HepG2 (cell line): ENCODE measurements around the gene SIGLEC7. TPM values are rescaled to one million over a fixed set of nuclear protein-coding genes. Genes with fewer than 3 reads are reported as not detected.

Experiments
- ATAC-seq: fragments of 200-7000 bp; cut with Tn5 transposase; 3 replicates; pipeline ENCODE4 v1.9.1; 2020; ENCODE audit warnings: mild to moderate bottlenecking, moderate library complexity
- BruUV-seq: library from RNA; stranded (reverse); fragments of 400-500 nt; replicated peaks from 2 replicates; lab custom pipeline; 2021; lab: Mats Ljungman, UMichigan
- CTCF ChIA-PET: fragments of 300-600 bp; formaldehyde crosslinking; extraction: SDS; loops from one replicate; lab custom pipeline; 2021; ENCODE audit warnings: low total read pairs, inconsistent platforms, low intra/inter-chr PET ratio; lab: Yijun Ruan, JAX
- POLR2A ChIA-PET: fragments of 350-600 bp; sonication (Branson Sonifier 250); formaldehyde crosslinking; loops from one replicate; lab custom pipeline; 2020; ENCODE audit warnings: antibody characterized with exemption, inconsistent platforms; lab: Yijun Ruan, JAX
- DNase-seq: peaks from one replicate; pipeline ENCODE4 v3.0.0-alpha.2; 2015; ENCODE audit warnings: low spot score
- FAIRE-seq: peaks from 3 replicates; lab custom pipeline; 2011; peaks lifted over from hg19 to GRCh38; lab: Jason Lieb, UNC
- H2AFZ ChIP-seq: one replicate; pipeline ENCODE4 v1.6.1; 2011; ENCODE audit warnings: low read length, inconsistent platforms
- H3K27ac ChIP-seq: fragments of 300-600 bp; 3 replicates; pipeline ENCODE4 v1.8.0; 2011; ENCODE audit warnings: mixed run types, mild to moderate bottlenecking, mixed read lengths, low read length, inconsistent platforms; ENCODE audit not compliant: insufficient read depth; ENCODE audit errors: extremely low read length
- H3K27me3 ChIP-seq, 2 experiments: fragments of 200-600 bp in 1 of 2; 2 replicates in 1 of 2; 3 replicates in 1 of 2; pipeline versions ENCODE4 v1.6.0 to v1.8.0; 2011; ENCODE audit warnings: low read length in 2 of 2, mild to moderate bottlenecking in 2 of 2, moderate library complexity in 2 of 2, inconsistent platforms in 1 of 2; ENCODE audit not compliant: insufficient read depth in 2 of 2, control insufficient read depth in 1 of 2
- H3K36me3 ChIP-seq, 2 experiments: fragments of 200-600 bp in 1 of 2; replicated peaks in 1 of 2; 2 replicates in 1 of 2; 3 replicates in 1 of 2; pipeline versions ENCODE4 v1.5.1 to v1.8.0; 2011; ENCODE audit warnings: low read length in 2 of 2, inconsistent platforms in 1 of 2; ENCODE audit not compliant: insufficient read depth in 2 of 2, control insufficient read depth in 1 of 2
- H3K4me1 ChIP-seq: 2 replicates; pipeline ENCODE4 v1.5.1; 2012; ENCODE audit warnings: low read length, inconsistent platforms; ENCODE audit not compliant: insufficient read depth
- H3K4me2 ChIP-seq: 2 replicates; pipeline ENCODE4 v1.6.0; 2011; ENCODE audit warnings: low read depth, low read length, inconsistent platforms
- H3K4me3 ChIP-seq, 3 experiments: fragments of 200-600 bp in 1 of 3; sonication (generic), shearing (Covaris generic) in 1 of 3; replicated peaks in 1 of 3; 2 replicates each; pipeline ENCODE4 v1.5.1; 2011 to 2016; ENCODE audit warnings: low read length in 3 of 3, inconsistent platforms in 2 of 3, low read depth in 2 of 3, mild to moderate bottlenecking in 2 of 3, control low read depth in 1 of 3, mixed read lengths in 1 of 3; ENCODE audit not compliant: insufficient read depth in 1 of 3
- H3K79me2 ChIP-seq: one replicate; pipeline ENCODE4 v1.6.1; 2011; ENCODE audit warnings: low read length, inconsistent platforms; ENCODE audit not compliant: insufficient read depth
- H3K9ac ChIP-seq: 2 replicates; pipeline ENCODE4 v1.6.0; 2011; ENCODE audit warnings: mild to moderate bottlenecking, low read depth, low read length, inconsistent platforms; ENCODE audit not compliant: insufficient read depth
- H3K9me3 ChIP-seq: 2 replicates; pipeline ENCODE4 v1.5.1; 2012; ENCODE audit warnings: mild to moderate bottlenecking, low read length
- H4K20me1 ChIP-seq: 2 replicates; pipeline ENCODE4 v1.6.0; 2011; ENCODE audit warnings: inconsistent platforms, mild to moderate bottlenecking, low read length, moderate library complexity; ENCODE audit not compliant: insufficient read depth
- CC2D1A ChIP-seq: sonication (generic); formaldehyde crosslinking; IDR thresholded peaks from 2 replicates; pipeline ENCODE4 v1.8.1; 2023; ENCODE audit warnings: mild to moderate bottlenecking, missing genetic modification reagents
- CCDC6 ChIP-seq: sonication (generic); formaldehyde crosslinking; IDR thresholded peaks from 2 replicates; pipeline ENCODE4 v1.8.1; 2022; ENCODE audit warnings: mild to moderate bottlenecking, missing genetic modification reagents, moderate library complexity
- CREB1 ChIP-seq, 2 experiments: fragments of 450-650 bp in 1 of 2; IDR thresholded peaks; 2 replicates each; pipeline ENCODE4 v1.6.1; 2016 to 2017; ENCODE audit warnings: control low read depth in 1 of 2, mild to moderate bottlenecking in 1 of 2, missing compliant biosample characterization in 1 of 2, missing genetic modification characterization in 1 of 2
- FOXP1 ChIP-seq, 2 experiments: fragments of 450-650 bp in 1 of 2; IDR thresholded peaks; 2 replicates each; pipeline ENCODE4 v1.6.1; 2017 to 2018; ENCODE audit warnings: antibody characterized with exemption in 1 of 2
- MAFG ChIP-seq: sonication (generic); formaldehyde crosslinking; IDR thresholded peaks from 2 replicates; pipeline ENCODE4 v1.5.1; 2020; ENCODE audit warnings: mild to moderate bottlenecking, missing genetic modification reagents
- MYC ChIP-seq: sonication (generic); formaldehyde crosslinking; IDR thresholded peaks from 2 replicates; pipeline ENCODE4 v1.9.0; 2021; ENCODE audit warnings: missing genetic modification reagents, borderline replicate concordance
- STAG1 ChIP-seq: sonication (generic); formaldehyde crosslinking; IDR thresholded peaks from 2 replicates; pipeline ENCODE4 v1.4.0; 2020; ENCODE audit warnings: missing genetic modification reagents
- TBX2 ChIP-seq: sonication (generic); formaldehyde crosslinking; IDR thresholded peaks from 2 replicates; pipeline ENCODE4 v1.5.0; 2020; ENCODE audit warnings: missing genetic modification reagents, mild to moderate bottlenecking, borderline replicate concordance
- ZNF674 ChIP-seq: sonication (generic); formaldehyde crosslinking; IDR thresholded peaks from 2 replicates; pipeline ENCODE4 v1.5.0; 2020; ENCODE audit warnings: low read depth, mild to moderate bottlenecking, missing genetic modification reagents
- ZNF746 ChIP-seq: sonication (generic); formaldehyde crosslinking; IDR thresholded peaks from 2 replicates; pipeline ENCODE4 v1.8.0; 2022; ENCODE audit warnings: mild to moderate bottlenecking, missing genetic modification reagents
- ZNF766 ChIP-seq: sonication (generic); formaldehyde crosslinking; IDR thresholded peaks from 2 replicates; pipeline ENCODE4 v1.5.0; 2020; ENCODE audit warnings: missing genetic modification reagents, borderline replicate concordance
- ZSCAN30 ChIP-seq: sonication (generic); formaldehyde crosslinking; IDR thresholded peaks from 2 replicates; pipeline ENCODE4 v1.5.0; 2020; ENCODE audit warnings: mild to moderate bottlenecking, missing genetic modification reagents
- WGBS: methylation state at CpG from one replicate; pipeline ENCODE4 v1.1.6; 2017; ENCODE audit warnings: low lambda C conversion rate; 5-methylcytosine and 5-hydroxymethylcytosine counted together
- in situ Hi-C: cut with HindIII; loops from 2 replicates; pipeline ENCODE4 v1.10.0; 2017; ENCODE audit warnings: low pct_unique_long_range_greater_than_20kb; ENCODE audit not compliant: extremely low pct_ligation_motif_present
- intact Hi-C: fragments of 100-400 bp; cut with micrococcal nuclease; formaldehyde crosslinking; loops from one replicate; pipeline ENCODE4 v1.10.0; 2022; ENCODE audit not compliant: unreplicated experiment
- polyA plus RNA-seq, 8 experiments: library from polyadenylated mRNA; depleted of rRNA in 3 of 8; stranded (reverse) in 7 of 8; unstranded in 1 of 8; fragments of >200 nt; fragmentation: Illumina TruSeq in 4 of 8; extraction: Trizol in 4 of 8; gene quantifications; 2 replicates each; pipeline versions ENCODE4 v1.2.1 to v1.2.3, GENCODE V29; 2011 to 2016; ENCODE audit warnings: low read depth in 4 of 8, missing spikeins in 1 of 8, mixed read lengths in 1 of 8; ENCODE audit not compliant: insufficient read depth in 1 of 8
- total RNA-seq, 5 experiments: library from RNA; depleted of rRNA; stranded (reverse); fragments of >200 nt; fragmentation: Illumina TruSeq; extraction: Trizol; gene quantifications; 2 replicates each; pipeline ENCODE4 v1.2.3, GENCODE V29; 2016; ENCODE audit warnings: low read depth in 1 of 5
- TF ChIP-seq, protein P1 (sequence below): sonication (generic); formaldehyde crosslinking; IDR thresholded peaks from 2 replicates; pipeline ENCODE4 v1.8.1; 2022; ENCODE audit warnings: low read depth, mild to moderate bottlenecking, missing genetic modification reagents
- TF ChIP-seq, protein P2 (sequence below): sonication (generic); formaldehyde crosslinking; IDR thresholded peaks from 2 replicates; pipeline ENCODE4 v1.5.0; 2020; ENCODE audit warnings: mild to moderate bottlenecking, missing genetic modification reagents, moderate library complexity
- TF ChIP-seq, protein P3 (sequence below): sonication (generic); formaldehyde crosslinking; conservative IDR thresholded peaks from 2 replicates; pipeline ENCODE4 v1.4.0; 2020; ENCODE audit warnings: missing genetic modification reagents

Gene SIGLEC7
- total and polyA plus RNA-seq, 2 of the 13 experiments (the other 11 are each of a cell fraction or from before 2014, with no cell fraction given), result not detected

DNA sequence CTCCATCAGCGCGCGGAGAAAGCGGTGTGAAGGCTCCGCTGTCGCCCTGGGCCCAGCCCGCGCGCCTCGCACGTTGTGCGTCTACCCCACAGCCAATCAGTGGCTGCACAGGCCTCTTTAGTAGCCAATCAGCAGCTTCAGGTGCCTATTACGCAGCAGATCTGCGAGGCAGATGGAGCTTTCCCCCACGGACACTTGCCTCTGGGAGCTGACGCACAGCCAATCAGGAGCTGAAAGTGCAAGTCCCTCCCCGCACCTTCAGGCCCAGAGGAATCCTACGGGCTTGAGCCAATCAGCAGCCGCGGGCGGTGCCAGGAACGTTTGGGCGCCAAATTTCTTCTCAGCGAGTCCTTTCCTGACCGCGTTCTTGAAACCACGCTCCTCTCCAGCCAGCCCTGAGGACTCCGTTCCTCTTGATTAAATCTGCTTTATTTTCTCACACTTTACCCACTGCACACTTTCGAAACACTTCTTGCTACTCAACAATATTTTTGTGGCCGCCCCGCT lies 39.9 kb downstream of the SIGLEC7 start:
- Histone ChIP-seq H3K36me3 (no peaks in the 10 kb centered on the region), H3K27ac (no peak overlapping the region), H4K20me1 (no peaks in the 10 kb centered on the region), H3K4me2 (no peak overlapping the region), H3K4me1 (no peaks in the 10 kb centered on the region), H2AFZ (no peak overlapping the region), H3K4me3 (no peak overlapping the region), H3K79me2 (no peaks in the 10 kb centered on the region), H3K9me3 (no peaks in the 10 kb centered on the region), H3K27me3 (peaks cover 2 to 5% of the 10 kb centered on the region in 2 experiments; a peak in 2 of 5 replicates), H3K9ac (no peak overlapping the region)
- no TSS peak for BruUV-seq
- intact Hi-C loops (no loop called here), in situ Hi-C loops (no loop called here)
- ChIA-PET POLR2A (no interaction called here), CTCF (no interaction called here)
- DNase-seq (no peak), FAIRE-seq (no peak), ATAC-seq (no peak)
- WGBS, result 72% methylated on average over 14 of the region's 31 CpGs
- TF ChIP-seq ZNF674 (CRISPR knock-in tag) (no peak), CC2D1A (CRISPR knock-in tag) (no peak), MAFG (CRISPR knock-in tag) (no peak), CCDC6 (no peak), STAG1 (no peak), ZNF746 (no peak), CREB1 (IDR thresholded peaks at IDR 0.05) (no peak), CREB1 (CRISPR knock-in tag; IDR thresholded peaks at IDR 0.05) (no peak), ZNF766 (CRISPR knock-in tag) (no peak), TBX2 (CRISPR knock-in tag) (no peak), MYC (no peak), ZSCAN30 (no peak), FOXP1 (IDR thresholded peaks at IDR 0.05) (no peak), FOXP1 (CRISPR knock-in tag; IDR thresholded peaks at IDR 0.05) (no peak)
- TF ChIP-seq, protein P1, sequence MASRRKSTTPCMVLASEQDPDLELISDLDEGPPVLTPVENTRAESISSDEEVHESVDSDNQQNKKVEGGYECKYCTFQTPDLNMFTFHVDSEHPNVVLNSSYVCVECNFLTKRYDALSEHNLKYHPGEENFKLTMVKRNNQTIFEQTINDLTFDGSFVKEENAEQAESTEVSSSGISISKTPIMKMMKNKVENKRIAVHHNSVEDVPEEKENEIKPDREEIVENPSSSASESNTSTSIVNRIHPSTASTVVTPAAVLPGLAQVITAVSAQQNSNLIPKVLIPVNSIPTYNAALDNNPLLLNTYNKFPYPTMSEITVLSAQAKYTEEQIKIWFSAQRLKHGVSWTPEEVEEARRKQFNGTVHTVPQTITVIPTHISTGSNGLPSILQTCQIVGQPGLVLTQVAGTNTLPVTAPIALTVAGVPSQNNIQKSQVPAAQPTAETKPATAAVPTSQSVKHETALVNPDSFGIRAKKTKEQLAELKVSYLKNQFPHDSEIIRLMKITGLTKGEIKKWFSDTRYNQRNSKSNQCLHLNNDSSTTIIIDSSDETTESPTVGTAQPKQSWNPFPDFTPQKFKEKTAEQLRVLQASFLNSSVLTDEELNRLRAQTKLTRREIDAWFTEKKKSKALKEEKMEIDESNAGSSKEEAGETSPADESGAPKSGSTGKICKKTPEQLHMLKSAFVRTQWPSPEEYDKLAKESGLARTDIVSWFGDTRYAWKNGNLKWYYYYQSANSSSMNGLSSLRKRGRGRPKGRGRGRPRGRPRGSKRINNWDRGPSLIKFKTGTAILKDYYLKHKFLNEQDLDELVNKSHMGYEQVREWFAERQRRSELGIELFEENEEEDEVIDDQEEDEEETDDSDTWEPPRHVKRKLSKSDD (CRISPR knock-in tag), result no peak
- TF ChIP-seq, protein P2, sequence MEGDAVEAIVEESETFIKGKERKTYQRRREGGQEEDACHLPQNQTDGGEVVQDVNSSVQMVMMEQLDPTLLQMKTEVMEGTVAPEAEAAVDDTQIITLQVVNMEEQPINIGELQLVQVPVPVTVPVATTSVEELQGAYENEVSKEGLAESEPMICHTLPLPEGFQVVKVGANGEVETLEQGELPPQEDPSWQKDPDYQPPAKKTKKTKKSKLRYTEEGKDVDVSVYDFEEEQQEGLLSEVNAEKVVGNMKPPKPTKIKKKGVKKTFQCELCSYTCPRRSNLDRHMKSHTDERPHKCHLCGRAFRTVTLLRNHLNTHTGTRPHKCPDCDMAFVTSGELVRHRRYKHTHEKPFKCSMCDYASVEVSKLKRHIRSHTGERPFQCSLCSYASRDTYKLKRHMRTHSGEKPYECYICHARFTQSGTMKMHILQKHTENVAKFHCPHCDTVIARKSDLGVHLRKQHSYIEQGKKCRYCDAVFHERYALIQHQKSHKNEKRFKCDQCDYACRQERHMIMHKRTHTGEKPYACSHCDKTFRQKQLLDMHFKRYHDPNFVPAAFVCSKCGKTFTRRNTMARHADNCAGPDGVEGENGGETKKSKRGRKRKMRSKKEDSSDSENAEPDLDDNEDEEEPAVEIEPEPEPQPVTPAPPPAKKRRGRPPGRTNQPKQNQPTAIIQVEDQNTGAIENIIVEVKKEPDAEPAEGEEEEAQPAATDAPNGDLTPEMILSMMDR, result no peak
- TF ChIP-seq, protein P3, sequence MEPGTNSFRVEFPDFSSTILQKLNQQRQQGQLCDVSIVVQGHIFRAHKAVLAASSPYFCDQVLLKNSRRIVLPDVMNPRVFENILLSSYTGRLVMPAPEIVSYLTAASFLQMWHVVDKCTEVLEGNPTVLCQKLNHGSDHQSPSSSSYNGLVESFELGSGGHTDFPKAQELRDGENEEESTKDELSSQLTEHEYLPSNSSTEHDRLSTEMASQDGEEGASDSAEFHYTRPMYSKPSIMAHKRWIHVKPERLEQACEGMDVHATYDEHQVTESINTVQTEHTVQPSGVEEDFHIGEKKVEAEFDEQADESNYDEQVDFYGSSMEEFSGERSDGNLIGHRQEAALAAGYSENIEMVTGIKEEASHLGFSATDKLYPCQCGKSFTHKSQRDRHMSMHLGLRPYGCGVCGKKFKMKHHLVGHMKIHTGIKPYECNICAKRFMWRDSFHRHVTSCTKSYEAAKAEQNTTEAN (CRISPR knock-in tag), result no peak
